VCaP (cell line): ENCODE data around the gene RGS14.

Source experiments
- H3K27ac ChIP-seq: fragments of 450-650 bp; 2 replicates; pipeline ENCODE4 v1.5.1; 2017
- TF ChIP-seq, protein P1 (sequence below): fragments of 450-650 bp; conservative IDR thresholded peaks from 2 replicates; pipeline ENCODE4 v1.5.1; 2017; ENCODE audit warnings: mild to moderate bottlenecking, moderate library complexity

The RGS14 gene

DNA sequence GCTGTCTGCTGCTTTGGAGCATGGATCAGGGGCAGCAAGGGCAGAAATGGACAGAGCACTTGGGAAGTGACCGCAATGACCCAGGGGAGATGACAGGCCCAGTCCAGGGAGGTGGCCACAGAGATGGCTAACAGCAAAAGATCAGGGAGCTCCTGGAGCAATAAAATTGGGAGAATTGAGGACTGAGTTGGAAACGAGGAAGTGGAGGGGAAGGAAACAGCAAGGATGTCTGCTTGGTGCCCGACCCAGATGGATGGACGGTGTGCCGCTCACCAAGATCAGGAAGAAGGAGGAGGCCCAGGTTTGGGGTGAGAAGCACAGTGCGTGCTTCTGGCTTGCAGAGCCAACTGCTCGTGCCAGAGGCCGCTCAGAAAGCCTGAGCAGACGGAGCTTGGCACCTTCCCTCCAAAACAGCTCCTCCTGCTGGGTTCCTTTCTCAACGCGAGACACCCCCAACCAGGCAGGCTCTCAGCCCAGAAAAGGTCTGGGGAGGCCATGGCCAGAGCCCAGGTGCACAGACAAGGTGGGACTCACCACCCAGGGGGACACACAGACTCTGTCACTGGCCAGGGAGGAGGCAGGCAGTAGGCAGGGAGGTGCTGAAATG is 24.8 kb downstream of the RGS14 start:
- TF ChIP-seq, protein P1, sequence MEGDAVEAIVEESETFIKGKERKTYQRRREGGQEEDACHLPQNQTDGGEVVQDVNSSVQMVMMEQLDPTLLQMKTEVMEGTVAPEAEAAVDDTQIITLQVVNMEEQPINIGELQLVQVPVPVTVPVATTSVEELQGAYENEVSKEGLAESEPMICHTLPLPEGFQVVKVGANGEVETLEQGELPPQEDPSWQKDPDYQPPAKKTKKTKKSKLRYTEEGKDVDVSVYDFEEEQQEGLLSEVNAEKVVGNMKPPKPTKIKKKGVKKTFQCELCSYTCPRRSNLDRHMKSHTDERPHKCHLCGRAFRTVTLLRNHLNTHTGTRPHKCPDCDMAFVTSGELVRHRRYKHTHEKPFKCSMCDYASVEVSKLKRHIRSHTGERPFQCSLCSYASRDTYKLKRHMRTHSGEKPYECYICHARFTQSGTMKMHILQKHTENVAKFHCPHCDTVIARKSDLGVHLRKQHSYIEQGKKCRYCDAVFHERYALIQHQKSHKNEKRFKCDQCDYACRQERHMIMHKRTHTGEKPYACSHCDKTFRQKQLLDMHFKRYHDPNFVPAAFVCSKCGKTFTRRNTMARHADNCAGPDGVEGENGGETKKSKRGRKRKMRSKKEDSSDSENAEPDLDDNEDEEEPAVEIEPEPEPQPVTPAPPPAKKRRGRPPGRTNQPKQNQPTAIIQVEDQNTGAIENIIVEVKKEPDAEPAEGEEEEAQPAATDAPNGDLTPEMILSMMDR, result peak; percentile 49
- no peak overlapping the region; the same call in 1 of the 2 replicates for H3K27ac ChIP-seq

DNA sequence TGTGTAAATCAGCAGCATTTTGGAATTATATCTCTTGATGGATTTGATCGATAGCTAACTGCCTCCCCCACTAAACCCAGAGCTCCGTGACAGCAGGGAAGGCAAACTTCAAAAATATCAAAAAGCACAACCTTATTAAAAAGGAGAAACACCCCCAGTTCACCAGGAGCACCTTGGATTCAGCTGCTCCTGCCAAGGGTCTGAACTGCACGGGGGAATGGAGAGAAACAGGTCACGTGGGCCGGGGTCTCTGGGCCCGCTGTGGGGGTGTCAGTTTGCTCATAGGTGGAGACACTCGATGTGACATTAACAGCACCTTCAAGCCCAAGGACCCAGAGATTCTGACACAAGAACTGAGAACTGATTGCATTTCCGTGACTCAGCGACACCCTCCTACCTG is 25.5 kb downstream of the RGS14 start:
- H3K27ac ChIP-seq, result no peak overlapping the region
- TF ChIP-seq, protein P1, result no peak

DNA sequence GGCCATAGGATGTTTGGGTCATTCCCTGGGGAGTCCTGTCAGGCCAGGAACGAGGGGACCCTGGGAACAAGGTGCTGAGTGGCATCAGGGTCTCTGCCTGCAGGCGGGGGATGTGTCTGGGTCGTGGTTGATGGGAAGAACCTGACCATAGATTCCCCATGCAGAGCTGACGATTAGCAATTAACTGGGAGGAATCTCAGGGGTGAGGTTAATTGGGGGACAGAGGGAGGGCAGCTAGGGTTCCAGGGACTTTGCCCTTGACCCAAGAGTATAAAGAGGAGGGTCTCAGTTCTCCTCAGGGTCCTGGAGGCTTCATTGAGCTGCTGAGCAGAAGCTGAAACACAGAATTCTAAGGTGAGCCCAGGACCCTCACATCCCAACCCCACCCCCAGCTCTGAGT is 26.4 kb downstream of the RGS14 start, which contains the start of gene SLC34A1:
SLC34A1 (plus strand) TSS at position 301 of the 400 bp plus-strand sequence. CDS start 1,308 bp downstream, outside the sequence.
- no peak within 1 kb of the TSS for H3K27ac ChIP-seq
- TF ChIP-seq, protein P1, result no peak

DNA sequence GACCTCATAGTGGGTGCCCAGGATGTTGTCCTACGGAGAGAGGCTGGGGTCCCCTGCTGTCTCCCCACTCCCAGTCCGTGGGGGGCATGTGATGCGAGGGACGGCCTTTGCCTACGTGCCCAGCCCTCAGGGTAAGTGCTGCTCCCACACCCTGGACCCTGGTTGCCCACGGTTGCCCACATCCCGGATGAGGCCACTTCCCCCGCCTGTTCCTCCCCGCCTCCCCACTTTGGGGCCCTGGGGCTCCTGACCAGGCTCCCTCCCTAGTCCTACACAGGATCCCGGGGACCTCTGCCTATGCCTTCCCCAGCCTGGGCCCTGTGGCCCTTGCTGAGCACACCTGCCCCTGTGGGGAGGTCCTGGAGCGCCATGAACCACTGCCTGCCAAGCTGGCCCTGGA is 28.0 kb downstream of the RGS14 start:
- TF ChIP-seq, protein P1, result no peak
- H3K27ac ChIP-seq, result no peak overlapping the region

DNA sequence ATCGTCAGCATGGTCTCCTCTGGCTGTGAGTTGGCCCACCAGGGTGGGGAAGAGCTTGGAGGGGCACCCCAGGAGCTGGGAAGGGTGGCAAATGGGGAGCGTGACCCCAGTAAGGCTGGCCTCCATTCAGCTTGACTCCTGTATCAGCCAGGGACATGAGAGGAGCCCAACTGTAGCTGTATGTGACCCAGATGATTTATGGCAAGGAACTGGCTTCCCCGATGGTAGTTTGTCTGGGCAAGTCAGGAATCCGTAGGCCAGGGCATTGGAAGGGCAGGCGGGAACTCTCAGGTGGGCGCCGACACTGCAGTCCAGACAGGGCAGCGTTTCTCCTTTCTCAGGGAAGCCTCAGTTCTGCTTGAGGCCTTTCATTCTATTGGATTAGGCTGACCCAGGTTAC is 28.8 kb downstream of the RGS14 start:
- no peak overlapping the region for H3K27ac ChIP-seq

DNA sequence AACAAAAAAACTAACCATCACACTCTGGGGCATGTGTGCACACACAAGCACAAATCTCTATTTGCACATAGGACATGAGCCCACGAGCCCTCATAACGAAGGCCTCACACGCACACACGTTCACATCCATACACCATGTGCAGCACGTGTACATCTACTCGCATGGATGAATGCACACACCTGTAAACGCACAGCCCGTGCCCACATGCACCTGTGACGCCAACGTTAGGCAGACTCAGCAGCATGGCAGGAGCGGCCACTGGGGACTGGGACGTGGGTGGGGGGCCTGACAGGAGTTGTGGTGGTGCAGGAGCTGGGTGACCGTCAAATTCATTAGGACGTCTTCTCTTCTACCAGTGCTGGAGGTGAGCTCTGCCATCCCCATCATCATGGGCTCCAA is 29.7 kb downstream of the RGS14 start:
- TF ChIP-seq, protein P1, result no peak
- H3K27ac ChIP-seq, result no peak overlapping the region

More for the DNA sequence above, 28.8 kb downstream of the RGS14 start:
- TF ChIP-seq, protein P1, result no peak

DNA sequence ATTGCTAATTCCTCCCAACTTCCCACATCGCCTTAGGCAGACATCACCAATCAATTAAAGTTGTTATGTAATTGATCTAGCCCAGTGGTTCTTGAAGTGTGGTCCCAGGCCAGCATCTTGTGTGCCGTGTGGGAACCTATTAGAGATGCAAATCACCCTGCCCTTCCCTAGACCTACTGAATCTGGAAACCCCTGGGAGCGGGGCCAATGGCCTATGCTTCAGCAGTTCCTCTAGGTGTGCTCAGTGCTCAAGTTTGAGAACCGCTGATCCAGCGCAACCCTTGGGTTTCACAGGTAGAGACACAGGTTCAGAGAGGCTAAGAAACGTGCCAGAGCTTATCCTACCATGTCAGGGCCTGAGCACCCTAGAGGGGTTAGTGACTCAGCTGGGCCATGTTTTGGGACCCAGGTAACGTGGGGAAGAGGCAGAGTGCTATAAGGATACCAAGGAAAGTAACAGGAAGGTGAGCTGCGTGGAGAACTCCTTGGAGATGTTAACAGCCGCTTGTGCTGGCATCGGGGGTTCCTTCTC is 30.9 kb downstream of the RGS14 start:
- H3K27ac ChIP-seq, result peak overlapping the region; percentile 52; the same call in 1 of the 2 replicates
- TF ChIP-seq, protein P1, result no peak
